HG03354 (cell line): ENCODE data around the gene XCL1.
"Not testable (repeated sequence)": the region's sequence is repeated elsewhere in the genome, so short reads cannot be mapped to it uniquely, and the experiment has no call there.

ENCODE experiments used
- ATAC-seq: cut with Tn5 transposase; IDR thresholded peaks from one replicate; pipeline ENCODE4 v1.9.1; 2021; ENCODE audit warnings: mild to moderate bottlenecking; ENCODE audit not compliant: unreplicated experiment, poor library complexity, severe bottlenecking

Gene XCL1

GRCh38 chr1:168565825-168566224 lies 10.6 kb upstream of the XCL1 start:
- ATAC-seq = no peak

DNA sequence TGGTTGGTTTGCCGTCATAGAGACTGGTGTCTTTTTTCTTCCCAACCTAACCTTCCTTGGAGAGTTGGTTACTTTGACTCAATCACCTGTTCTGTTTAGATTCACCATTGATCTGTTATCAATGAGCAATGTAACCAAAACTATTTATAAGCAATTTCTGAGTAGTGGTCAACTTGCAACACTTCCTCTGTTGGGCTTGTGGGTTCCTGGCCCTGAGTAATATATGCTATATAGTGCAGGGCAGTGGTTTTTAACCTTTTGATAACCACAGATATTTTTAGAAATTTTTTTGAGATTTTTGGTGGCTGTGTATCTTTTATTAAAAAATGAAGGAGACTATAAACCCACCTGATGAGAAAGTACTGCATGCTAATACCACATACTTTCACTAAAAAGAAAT lies 9.4 kb upstream of the XCL1 start:
- ATAC-seq = no peak

DNA sequence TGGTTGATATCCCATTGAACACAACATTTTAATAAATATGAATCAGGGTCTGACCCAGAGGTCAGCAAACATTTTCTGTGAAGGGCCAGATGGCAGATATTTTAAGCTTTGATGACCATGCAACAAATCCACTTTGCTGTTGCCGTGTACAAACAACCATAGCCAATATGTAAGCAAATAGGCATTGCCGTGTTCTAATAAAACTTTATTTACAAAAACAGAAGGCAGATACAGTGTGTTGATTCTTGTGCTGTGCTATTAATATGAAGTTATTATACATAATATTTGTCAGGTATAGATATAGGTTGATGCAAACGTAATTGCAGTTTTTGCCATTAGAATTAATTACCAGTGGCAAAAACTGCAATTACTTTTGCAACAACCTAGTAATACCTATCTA lies 8.8 kb upstream of the XCL1 start:
- no peak for ATAC-seq

GRCh38 chr1:168568346-168568745 lies 8.1 kb upstream of the XCL1 start:
- ATAC-seq = no peak

GRCh38 chr1:168570652-168571051 lies 5.8 kb upstream of the XCL1 start:
- no peak for ATAC-seq

DNA sequence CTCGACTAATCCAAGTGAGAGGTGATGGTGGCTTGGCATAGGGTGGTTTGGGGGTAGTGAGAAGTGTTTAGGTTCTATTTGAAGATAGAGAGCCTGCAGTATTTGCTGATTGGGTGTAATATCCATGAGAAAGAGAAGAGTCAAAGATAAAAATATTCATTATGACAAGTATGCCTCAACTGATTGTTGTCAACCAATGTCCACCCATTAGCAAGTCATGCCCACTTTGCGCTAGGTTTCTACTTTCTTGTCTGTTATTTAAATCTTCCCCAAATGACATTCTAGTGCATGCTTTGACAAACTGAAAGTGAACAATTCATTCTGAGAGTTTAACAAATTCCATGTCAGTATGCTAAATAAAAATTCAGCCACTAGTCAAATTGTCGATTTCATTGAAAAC lies 3.8 kb upstream of the XCL1 start:
- no peak for ATAC-seq

DNA sequence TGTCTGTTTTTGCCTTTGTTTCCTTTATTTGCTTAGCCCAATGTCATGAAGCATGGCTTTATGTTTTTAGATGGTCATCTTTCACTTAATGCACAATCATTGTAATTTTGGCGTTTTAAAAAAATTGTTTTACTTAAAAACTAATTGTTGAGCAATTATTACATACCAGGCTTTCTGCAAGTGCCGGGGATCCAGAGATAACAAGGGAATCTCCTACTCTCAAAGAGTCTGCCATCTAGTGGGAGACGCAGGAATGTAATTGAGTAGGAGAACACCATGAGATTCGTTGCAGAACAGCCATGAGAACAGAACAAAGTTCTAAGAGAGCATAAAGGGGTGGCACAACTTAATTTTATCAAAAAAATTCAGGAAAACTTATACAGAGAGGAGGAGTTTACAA lies 2.2 kb upstream of the XCL1 start:
- ATAC-seq = not testable (repeated sequence)

DNA sequence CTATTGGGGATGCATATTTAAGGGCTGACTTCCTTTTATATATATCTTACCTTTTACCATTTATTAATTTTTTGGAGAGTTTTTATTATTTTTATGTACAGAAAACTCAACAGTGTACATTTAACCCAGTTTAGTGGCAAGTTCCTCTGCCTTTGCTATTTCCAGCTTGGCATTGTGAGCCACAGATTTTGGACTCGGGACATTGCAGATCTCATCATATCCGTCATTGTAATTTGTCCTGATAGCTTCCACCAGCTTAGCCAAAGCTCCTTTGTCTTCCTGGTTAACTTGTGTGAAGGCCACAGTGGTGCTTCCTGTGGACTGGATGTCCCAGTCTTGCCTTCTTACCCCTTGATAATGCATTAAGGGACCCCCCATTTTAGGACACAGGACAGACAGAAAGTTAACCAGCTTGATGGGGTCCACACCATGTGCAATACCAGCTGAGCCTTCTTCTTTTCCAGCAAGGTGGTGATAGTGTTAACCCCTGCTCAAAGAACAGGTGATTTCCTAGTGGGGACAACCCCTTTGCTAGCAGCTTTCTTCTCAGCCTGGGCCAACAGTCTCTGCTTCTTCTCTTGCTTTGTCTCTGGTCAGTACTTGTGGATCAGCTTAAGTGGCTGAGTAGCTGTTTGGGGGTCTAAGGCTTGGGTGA lies 2.3 kb downstream of the XCL1 start:
- ATAC-seq = not testable (repeated sequence)

DNA sequence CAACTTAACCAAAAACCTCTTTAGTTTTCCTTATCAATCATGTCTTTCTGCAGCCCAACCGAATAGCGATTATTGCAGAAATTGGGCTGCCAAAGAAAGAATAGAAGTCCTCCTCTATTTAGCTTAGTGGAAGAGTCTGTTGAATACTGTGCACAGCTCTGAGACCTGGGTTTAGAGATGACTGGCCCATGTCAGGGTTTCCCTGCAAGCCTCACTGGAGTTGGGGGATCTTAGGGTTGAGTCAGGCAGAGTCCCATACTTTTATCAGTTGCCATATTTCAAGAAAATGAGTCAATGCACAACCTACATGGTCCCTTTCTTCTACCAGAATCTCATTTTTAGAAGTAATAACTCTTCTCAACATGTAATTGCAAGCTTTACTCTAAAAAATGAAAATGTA lies 3.9 kb downstream of the XCL1 start:
- not testable (repeated sequence) for ATAC-seq

- not testable (repeated sequence) for ATAC-seq
Observed at GRCh38 chr1:168580991-168581390, 4.6 kb downstream of the XCL1 start.

DNA sequence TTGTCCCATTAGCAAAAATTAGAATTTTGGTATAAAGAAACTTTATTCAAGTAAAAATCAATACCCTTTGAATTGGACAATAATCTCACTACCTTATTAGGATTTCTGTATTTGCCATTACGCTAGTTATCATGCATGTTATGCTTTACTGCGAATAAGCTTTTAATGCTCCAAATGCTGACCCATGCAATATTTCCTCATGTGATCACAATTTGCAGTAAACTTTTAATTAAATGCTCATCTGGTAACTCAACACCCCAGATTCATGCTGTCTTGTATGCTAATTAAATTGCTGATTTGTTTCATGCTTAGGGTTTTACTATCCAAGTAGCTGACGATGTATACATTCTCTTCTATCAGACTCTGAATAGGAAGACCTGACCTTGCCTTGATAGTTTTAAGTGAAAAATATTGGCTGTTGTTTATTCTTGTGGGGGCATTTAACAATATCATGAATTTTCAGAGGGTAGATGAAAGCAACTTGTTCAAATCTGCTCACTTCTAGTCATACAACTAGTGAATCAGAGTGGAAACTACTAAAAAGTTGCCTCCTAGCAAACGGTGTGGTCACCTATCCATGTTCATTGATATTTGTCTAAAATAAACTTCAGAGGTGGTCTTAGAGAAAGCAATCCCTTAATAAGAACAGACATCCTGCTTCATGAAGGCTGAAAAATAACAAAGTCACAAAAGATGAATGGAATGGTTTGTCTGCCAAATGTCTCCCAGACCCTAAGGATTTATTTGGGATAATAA lies 5.6 kb downstream of the XCL1 start:
- ATAC-seq = no peak

GRCh38 chr1:168582688-168583336 lies 6.4 kb downstream of the XCL1 start:
- ATAC-seq = no peak

GRCh38 chr1:168583571-168583970 lies 7.2 kb downstream of the XCL1 start:
- no peak for ATAC-seq

DNA sequence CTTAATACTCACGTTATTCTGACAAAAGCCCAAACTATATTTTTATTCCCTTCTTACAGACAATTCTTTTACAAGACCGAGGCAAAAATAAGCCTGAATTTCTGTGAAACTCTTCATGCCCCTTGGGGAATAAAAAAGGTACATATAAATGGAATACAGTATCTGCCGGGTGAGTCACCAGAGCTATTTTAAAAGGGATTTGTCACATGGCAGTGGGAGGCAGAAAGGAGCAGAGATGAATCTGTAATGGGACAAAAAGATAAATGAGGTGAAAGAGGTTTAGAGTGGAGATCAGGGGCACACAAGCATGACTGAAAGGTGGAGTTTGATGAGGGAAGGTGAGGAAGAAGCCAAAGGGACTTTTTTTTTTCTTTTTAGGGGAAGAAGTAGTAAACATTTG lies 8.8 kb downstream of the XCL1 start:
- ATAC-seq = no peak

- no peak for ATAC-seq
Observed at GRCh38 chr1:168585937-168586336, 9.5 kb downstream of the XCL1 start.

DNA sequence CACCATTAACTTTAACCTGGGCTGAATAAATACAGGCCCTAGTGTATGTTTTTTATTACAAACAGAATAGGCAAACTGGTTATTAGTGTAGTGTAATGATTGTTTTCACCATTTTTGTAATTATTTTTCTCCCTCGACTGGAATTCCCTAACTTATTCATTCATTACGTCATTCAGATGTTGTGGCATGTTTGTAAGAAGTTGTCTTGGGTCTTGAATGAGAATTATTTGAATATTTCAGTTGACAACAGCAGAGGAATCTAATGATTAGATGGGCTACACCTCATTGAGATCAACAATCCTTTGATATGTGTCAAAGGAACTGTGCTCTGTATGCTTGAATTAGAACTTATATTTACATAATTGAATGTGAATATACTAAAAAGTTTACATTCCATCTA lies 12.8 kb downstream of the XCL1 start:
- no peak for ATAC-seq

- no peak for ATAC-seq
Observed at GRCh38 chr1:168591066-168591465, 14.7 kb downstream of the XCL1 start.

- ATAC-seq = no peak
Observed at GRCh38 chr1:168591641-168592250, 15.3 kb downstream of the XCL1 start.

- ATAC-seq = not testable (repeated sequence)
Observed at GRCh38 chr1:168595403-168595802, 19.0 kb downstream of the XCL1 start.

DNA sequence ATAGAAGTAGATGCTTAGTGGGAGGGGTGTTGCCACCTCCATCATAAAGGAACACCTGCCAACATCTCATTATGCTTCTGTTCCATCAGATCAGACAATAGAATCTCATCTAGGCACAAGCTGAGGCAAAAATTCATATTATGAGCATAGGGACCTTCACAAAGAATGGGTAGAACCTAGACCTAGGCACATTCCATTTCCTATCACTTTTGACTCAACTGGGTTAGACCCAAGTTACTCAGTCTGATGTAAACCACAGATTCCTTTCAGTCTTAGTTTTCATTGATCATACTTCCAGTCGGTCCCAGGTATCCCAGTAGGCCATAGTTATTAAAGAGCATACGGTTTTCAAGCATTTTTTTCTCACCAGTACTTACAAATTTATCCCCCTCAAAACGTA lies 21.7 kb downstream of the XCL1 start:
- ATAC-seq = no peak

- no peak for ATAC-seq
Observed at GRCh38 chr1:168598892-168599291, 22.5 kb downstream of the XCL1 start.
